ENCODE data around the gene TGM3.

Gene TGM3

DNA sequence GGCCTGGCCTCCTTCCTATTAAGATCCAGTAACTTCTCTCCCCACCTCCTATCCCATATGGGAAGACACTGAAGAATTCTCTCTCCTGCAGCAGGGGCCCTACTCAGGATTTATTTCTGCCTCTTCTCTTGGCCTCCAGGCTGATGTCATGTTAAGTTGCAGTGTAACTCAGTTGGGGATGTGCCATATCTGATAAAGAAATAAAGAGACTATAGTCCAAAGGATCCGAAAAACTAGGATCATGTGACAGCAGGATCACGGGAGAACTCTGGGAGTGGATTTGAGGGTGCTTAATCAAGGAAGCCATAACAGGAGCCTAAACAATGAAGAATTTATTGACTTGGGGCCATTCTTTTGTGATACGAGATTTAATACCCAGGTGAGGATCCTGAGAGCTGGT lies 46.4 kb downstream of the TGM3 start:
- Histone ChIP-seq H4K20me1 (ENCODE audit: insufficient read depth, low read length) (no peaks in the 10 kb centered on the region), H3K9ac (ENCODE audit: low read length) (no peak overlapping the region), H3K36me3 (ENCODE audit: insufficient read depth, low read length) (no peaks in the 10 kb centered on the region), H3K27ac (ENCODE audit: low read depth, low read length, poor library complexity, severe bottlenecking) (no peak overlapping the region), H3K27me3 (ENCODE audit: insufficient read depth, low read length) (no peaks in the 10 kb centered on the region), H2AFZ (ENCODE audit: low read length) (no peak overlapping the region), H3K9me2 (ENCODE audit: low read depth, low read length) (no peaks in the 10 kb centered on the region), H3K4me3 (ENCODE audit: low read depth, low read length, poor library complexity, severe bottlenecking) (no peak overlapping the region), H3K79me2 (ENCODE audit: insufficient read depth, low read length) (no peaks in the 10 kb centered on the region), H3K9me3 (ENCODE audit: low read length) (no peaks in the 10 kb centered on the region), H3K4me1 (ENCODE audit: insufficient read depth, low read length, severe bottlenecking) (no peaks in the 10 kb centered on the region), H3F3A (ENCODE audit: insufficient read depth, low read length) (no peaks in the 10 kb centered on the region), H3K4me2 (ENCODE audit: low read length) (no peak overlapping the region)
- TF ChIP-seq CTCF (IDR thresholded peaks at IDR 0.05; ENCODE audit: low read length) (no peak), EZH2 (IDR thresholded peaks at IDR 0.05; ENCODE audit: borderline replicate concordance, low read length) (no peak)

- H3K9me2 ChIP-seq (ENCODE audit: low read depth, low read length) = no peaks in the 10 kb centered on the region
- H3K9ac ChIP-seq (ENCODE audit: low read length) = no peak overlapping the region
- no peaks in the 10 kb centered on the region for H3F3A ChIP-seq (ENCODE audit: insufficient read depth, low read length)
- H3K79me2 ChIP-seq (ENCODE audit: insufficient read depth, low read length) = no peaks in the 10 kb centered on the region
- no peak overlapping the region for H3K27ac ChIP-seq (ENCODE audit: low read depth, low read length, poor library complexity, severe bottlenecking)
- no peaks in the 10 kb centered on the region for H3K4me1 ChIP-seq (ENCODE audit: insufficient read depth, low read length, severe bottlenecking)
- no peak overlapping the region for H3K4me3 ChIP-seq (ENCODE audit: low read depth, low read length, poor library complexity, severe bottlenecking)
- H4K20me1 ChIP-seq (ENCODE audit: insufficient read depth, low read length) = no peaks in the 10 kb centered on the region
- H2AFZ ChIP-seq (ENCODE audit: low read length) = no peak overlapping the region
- H3K9me3 ChIP-seq (ENCODE audit: low read length) = no peaks in the 10 kb centered on the region
- H3K27me3 ChIP-seq (ENCODE audit: insufficient read depth, low read length) = no peaks in the 10 kb centered on the region
- no peak for TF ChIP-seq EZH2 (IDR thresholded peaks at IDR 0.05; ENCODE audit: borderline replicate concordance, low read length)
- TF ChIP-seq CTCF (IDR thresholded peaks at IDR 0.05; ENCODE audit: low read length) = no peak
- no peaks in the 10 kb centered on the region for H3K36me3 ChIP-seq (ENCODE audit: insufficient read depth, low read length)
- no peak overlapping the region for H3K4me2 ChIP-seq (ENCODE audit: low read length)
These were observed 50.4 kb downstream of the TGM3 start for GRCh38 chr20:2346188-2346587.

GRCh38 chr20:2348336-2348735 lies 52.5 kb downstream of the TGM3 start:
- Histone ChIP-seq H3K4me2 (ENCODE audit: low read length) (no peak overlapping the region), H3F3A (ENCODE audit: insufficient read depth, low read length) (no peaks in the 10 kb centered on the region), H3K4me3 (ENCODE audit: low read depth, low read length, poor library complexity, severe bottlenecking) (no peak overlapping the region), H3K79me2 (ENCODE audit: insufficient read depth, low read length) (no peaks in the 10 kb centered on the region), H4K20me1 (ENCODE audit: insufficient read depth, low read length) (no peaks in the 10 kb centered on the region), H2AFZ (ENCODE audit: low read length) (no peak overlapping the region), H3K4me1 (ENCODE audit: insufficient read depth, low read length, severe bottlenecking) (no peaks in the 10 kb centered on the region), H3K27ac (ENCODE audit: low read depth, low read length, poor library complexity, severe bottlenecking) (no peak overlapping the region), H3K9me2 (ENCODE audit: low read depth, low read length) (no peaks in the 10 kb centered on the region), H3K36me3 (ENCODE audit: insufficient read depth, low read length) (no peaks in the 10 kb centered on the region), H3K9me3 (ENCODE audit: low read length) (no peaks in the 10 kb centered on the region), H3K27me3 (ENCODE audit: insufficient read depth, low read length) (no peaks in the 10 kb centered on the region), H3K9ac (ENCODE audit: low read length) (no peak overlapping the region)
- no peak for TF ChIP-seq CTCF (IDR thresholded peaks at IDR 0.05; ENCODE audit: low read length)
- TF ChIP-seq EZH2 (IDR thresholded peaks at IDR 0.05; ENCODE audit: borderline replicate concordance, low read length) = no peak
